ENCODE measurements around the gene MICALL2.
A peak's percentile ranks its signal among the peaks of the same experiment; 100 is the strongest.

The MICALL2 gene

GRCh38 chr7:1396195-1396594 is 63.1 kb downstream of the MICALL2 start:
- no peak for DNase-seq

GRCh38 chr7:1395211-1396070 is 63.8 kb downstream of the MICALL2 start:
- DNase-seq: no peak

- no peak for DNase-seq
Observed at GRCh38 chr7:1394371-1394770, 64.9 kb downstream of the MICALL2 start.

GRCh38 chr7:1393421-1393820 is 65.8 kb downstream of the MICALL2 start:
- DNase-seq: no peak

GRCh38 chr7:1392556-1392955 is 66.7 kb downstream of the MICALL2 start:
- DNase-seq: no peak

- no peak for DNase-seq
Observed at GRCh38 chr7:1391449-1391848, 67.8 kb downstream of the MICALL2 start.

GRCh38 chr7:1388703-1389335 is 70.5 kb downstream of the MICALL2 start:
- DNase-seq: no peak

GRCh38 chr7:1388021-1388702 is 71.1 kb downstream of the MICALL2 start:
- no peak for DNase-seq

- no peak for DNase-seq
Observed at GRCh38 chr7:1387261-1387660, 72.0 kb downstream of the MICALL2 start.

GRCh38 chr7:1386623-1387220 is 72.5 kb downstream of the MICALL2 start:
- peak in 3 of 56 donors; percentile 2 to 5 (median 4) for DNase-seq

- no peak for DNase-seq
Observed at GRCh38 chr7:1385809-1386622, 73.3 kb downstream of the MICALL2 start.

GRCh38 chr7:1385086-1385808 is 74.0 kb downstream of the MICALL2 start:
- DNase-seq: no peak
